Measurements from ENCODE around the gene NPLOC4. TPM values are rescaled to one million over a fixed set of nuclear protein-coding genes. Genes with fewer than 3 reads are reported as not detected.

Gene NPLOC4
- total RNA-seq, 1 experiment from 2014 or later: 83.9 TPM

GRCh38 chr17:81644976-81645952 lies 8.4 kb upstream of the NPLOC4 start:
- no peak for TF ChIP-seq CTCF (IDR thresholded peaks at IDR 0.05; ENCODE audit: unreplicated experiment)
- H3K9me3 Mint-ChIP-seq (ENCODE audit: unreplicated experiment): no peaks in the 10 kb centered on the region
- no TSS peak for BruUV-seq (replicated peaks)
- H3K27ac Mint-ChIP-seq (ENCODE audit: low read depth, unreplicated experiment): no peak overlapping the region
- POLR2A ChIA-PET: interaction anchor here (0.8 kb wide), 1 partner anchor 10 kb away, joined by 3 read pairs; no protein-coding TSS in a partner anchor
- H3K4me1 Mint-ChIP-seq (ENCODE audit: insufficient read depth, unreplicated experiment): peaks cover 6% of the 10 kb centered on the region
- H3K36me3 Mint-ChIP-seq (ENCODE audit: insufficient read depth, unreplicated experiment): peaks cover 6% of the 10 kb centered on the region
- no peaks in the 10 kb centered on the region for H3K27me3 Mint-ChIP-seq (ENCODE audit: insufficient read depth, unreplicated experiment)
- intact Hi-C loops (cut with micrococcal nuclease): no loop called here
- CTCF ChIA-PET: no interaction called here
- no peak overlapping the region for H3K4me3 Mint-ChIP-seq (ENCODE audit: unreplicated experiment)
- DNase-seq (ENCODE audit: unreplicated experiment): no peak

GRCh38 chr17:81644496-81644895 lies 7.6 kb upstream of the NPLOC4 start:
- no peak for DNase-seq (ENCODE audit: unreplicated experiment)
- Mint-ChIP-seq H3K4me1 (ENCODE audit: insufficient read depth, unreplicated experiment) (peaks cover 6% of the 10 kb centered on the region), H3K27me3 (ENCODE audit: insufficient read depth, unreplicated experiment) (no peaks in the 10 kb centered on the region), H3K36me3 (ENCODE audit: insufficient read depth, unreplicated experiment) (peaks cover 6% of the 10 kb centered on the region), H3K27ac (ENCODE audit: low read depth, unreplicated experiment) (no peak overlapping the region), H3K4me3 (ENCODE audit: unreplicated experiment) (no peak overlapping the region), H3K9me3 (ENCODE audit: unreplicated experiment) (no peaks in the 10 kb centered on the region)
- TF ChIP-seq CTCF (IDR thresholded peaks at IDR 0.05; ENCODE audit: unreplicated experiment): no peak
- no TSS peak for BruUV-seq (replicated peaks)
- ChIA-PET POLR2A (no interaction called here), CTCF (no interaction called here)
- intact Hi-C loops (cut with micrococcal nuclease): no loop called here

GRCh38 chr17:81641825-81642489 lies 5.0 kb upstream of the NPLOC4 start:
- no TSS peak for BruUV-seq (replicated peaks)
- Mint-ChIP-seq H3K9me3 (ENCODE audit: unreplicated experiment) (no peaks in the 10 kb centered on the region), H3K4me1 (ENCODE audit: insufficient read depth, unreplicated experiment) (peaks cover 6% of the 10 kb centered on the region)

More at GRCh38 chr17:81641825-81642489, 5.0 kb upstream of the NPLOC4 start:
- Mint-ChIP-seq H3K27me3 (ENCODE audit: insufficient read depth, unreplicated experiment) (no peaks in the 10 kb centered on the region), H3K36me3 (ENCODE audit: insufficient read depth, unreplicated experiment) (peaks cover 6% of the 10 kb centered on the region), H3K4me3 (ENCODE audit: unreplicated experiment) (no peak overlapping the region), H3K27ac (ENCODE audit: low read depth, unreplicated experiment) (no peak overlapping the region)
- intact Hi-C loops (cut with micrococcal nuclease): no loop called here
- POLR2A ChIA-PET: interaction anchor here (0.6 to 2.6 kb wide), 4 partner anchors 19 to 34 kb away, joined by 3 to 22 read pairs (median 3); partner anchors contain the start of genes CCDC137 and OXLD1
- CTCF ChIA-PET: no interaction called here
- no peak for TF ChIP-seq CTCF (IDR thresholded peaks at IDR 0.05; ENCODE audit: unreplicated experiment)
- peak; percentile 59 for DNase-seq (ENCODE audit: unreplicated experiment)
